ENCODE data around the gene C1orf174.

C1orf174 gene

GRCh38 chr1:3850857-3851256, 49.2 kb downstream of the C1orf174 start (continued):
- TF ChIP-seq TSHZ2 (CRISPR knock-in tag; IDR thresholded peaks at IDR 0.05) = no peak

- TF ChIP-seq BACH2 (CRISPR knock-in tag; IDR thresholded peaks at IDR 0.05; ENCODE audit: borderline replicate concordance) = no peak
- no peak for TF ChIP-seq CSDC2 (CRISPR knock-in tag; IDR thresholded peaks at IDR 0.05)
- no peak for TF ChIP-seq ZNF8 (CRISPR knock-in tag; IDR thresholded peaks at IDR 0.05)
- no peak for TF ChIP-seq ARNTL (CRISPR knock-in tag; IDR thresholded peaks at IDR 0.05; ENCODE audit: borderline replicate concordance, low read depth)
- no peak for TF ChIP-seq TSHZ2 (CRISPR knock-in tag; IDR thresholded peaks at IDR 0.05)
- no peak for ATAC-seq
Observed at GRCh38 chr1:3847081-3847480, 53.0 kb downstream of the C1orf174 start.

- no peak for ATAC-seq
- TF ChIP-seq ZNF565 (CRISPR knock-in tag; conservative IDR thresholded peaks at IDR 0.05; ENCODE audit: low read depth) (no peak), BACH2 (CRISPR knock-in tag; IDR thresholded peaks at IDR 0.05; ENCODE audit: borderline replicate concordance) (no peak), CSDC2 (CRISPR knock-in tag; IDR thresholded peaks at IDR 0.05) (no peak), PPARA (CRISPR knock-in tag; IDR thresholded peaks at IDR 0.05; ENCODE audit: borderline replicate concordance) (no peak)
Observed at GRCh38 chr1:3846541-3846940, 53.5 kb downstream of the C1orf174 start.

GRCh38 chr1:3842912-3843311, 57.2 kb downstream of the C1orf174 start:
- ATAC-seq = no peak
- TF ChIP-seq CSRNP3 (CRISPR knock-in tag; IDR thresholded peaks at IDR 0.05) = no peak
- no peak for TF ChIP-seq OSR1 (CRISPR knock-in tag; IDR thresholded peaks at IDR 0.05)
- no peak for TF ChIP-seq ZFP3 (CRISPR knock-in tag; IDR thresholded peaks at IDR 0.05)

GRCh38 chr1:3841491-3841890, 58.6 kb downstream of the C1orf174 start:
- no peak for ATAC-seq
- TF ChIP-seq ZNF8 (CRISPR knock-in tag; IDR thresholded peaks at IDR 0.05) (no peak), ZFP3 (CRISPR knock-in tag; IDR thresholded peaks at IDR 0.05) (no peak), TSHZ2 (CRISPR knock-in tag; IDR thresholded peaks at IDR 0.05) (no peak), POU6F1 (CRISPR knock-in tag; IDR thresholded peaks at IDR 0.05; ENCODE audit: borderline replicate concordance, low read depth) (no peak), ISL1 (CRISPR knock-in tag; IDR thresholded peaks at IDR 0.05) (no peak), TOX (CRISPR knock-in tag; IDR thresholded peaks at IDR 0.05; ENCODE audit: borderline replicate concordance) (no peak), ESRRG (CRISPR knock-in tag; IDR thresholded peaks at IDR 0.05) (no peak), SNAI2 (CRISPR knock-in tag; IDR thresholded peaks at IDR 0.05) (no peak), CSDC2 (CRISPR knock-in tag; IDR thresholded peaks at IDR 0.05) (no peak), RARB (CRISPR knock-in tag; IDR thresholded peaks at IDR 0.05) (no peak), BACH2 (CRISPR knock-in tag; IDR thresholded peaks at IDR 0.05; ENCODE audit: borderline replicate concordance) (no peak), GLIS3 (CRISPR knock-in tag; IDR thresholded peaks at IDR 0.05) (no peak), OSR1 (CRISPR knock-in tag; IDR thresholded peaks at IDR 0.05) (no peak), PATZ1 (CRISPR knock-in tag; IDR thresholded peaks at IDR 0.05; ENCODE audit: borderline replicate concordance) (no peak), TCF4 (CRISPR knock-in tag; IDR thresholded peaks at IDR 0.05; ENCODE audit: borderline replicate concordance) (no peak), ZC3H10 (CRISPR knock-in tag; IDR thresholded peaks at IDR 0.05) (no peak)
